SU-DHL-6 (cell line): ENCODE data around the gene UTRN.

Source experiments
- H2AFZ ChIP-seq: fragments of 200-600 bp; sonication (generic); 2 replicates; pipeline ENCODE4 v1.6.1; 2014; ENCODE audit warnings: low read depth, mild to moderate bottlenecking, moderate library complexity, mixed read lengths, antibody characterized with exemption, low read length; ENCODE audit not compliant: severe bottlenecking
- H3F3A ChIP-seq: fragments of 200-600 bp; shearing (Covaris generic); 2 replicates; pipeline ENCODE4 v1.6.0; 2016; ENCODE audit warnings: antibody characterized with exemption, mild to moderate bottlenecking; ENCODE audit not compliant: insufficient read depth
- H3K27ac ChIP-seq: fragments of 200-600 bp; sonication (generic); 2 replicates; pipeline ENCODE4 v1.5.1; 2016; ENCODE audit warnings: low read depth, mild to moderate bottlenecking, low read length, moderate library complexity, mixed read lengths
- H3K27me3 ChIP-seq: fragments of 200-600 bp; sonication (generic), shearing (Covaris generic); 2 replicates; pipeline ENCODE4 v1.6.0; 2014; ENCODE audit warnings: mild to moderate bottlenecking, low read length
- H3K36me3 ChIP-seq: fragments of 200-600 bp; sonication (generic); 2 replicates; pipeline ENCODE4 v1.6.1; 2014; ENCODE audit warnings: mild to moderate bottlenecking, low read length, mixed read lengths
- H3K4me2 ChIP-seq: fragments of 300-600, 200-600 bp; shearing (Covaris generic), sonication (generic); 2 replicates; pipeline ENCODE4 v1.6.0; 2014; ENCODE audit warnings: low read length, low read depth, mild to moderate bottlenecking; ENCODE audit not compliant: poor library complexity, severe bottlenecking
- H3K4me3 ChIP-seq: fragments of 200-600 bp; sonication (generic); 2 replicates; pipeline ENCODE4 v1.5.1; 2014; ENCODE audit warnings: antibody characterized with exemption, low read length, mild to moderate bottlenecking, mixed read lengths; ENCODE audit not compliant: insufficient read depth, poor library complexity, severe bottlenecking
- H3K79me2 ChIP-seq: fragments of 200-600 bp; sonication (generic); 2 replicates; pipeline ENCODE4 v1.6.1; 2014; ENCODE audit warnings: mild to moderate bottlenecking, low read length, moderate library complexity; ENCODE audit not compliant: insufficient read depth
- H3K9ac ChIP-seq: fragments of 200-600 bp; sonication (generic); 2 replicates; pipeline ENCODE4 v1.7.0; 2014; ENCODE audit warnings: mild to moderate bottlenecking, low read length
- H3K9me2 ChIP-seq: fragments of 200-600 bp; sonication (generic); replicated peaks from 2 replicates; pipeline ENCODE4 v1.6.1; 2014; ENCODE audit warnings: low read length; ENCODE audit not compliant: insufficient read depth
- H3K9me3 ChIP-seq: fragments of 200-600 bp; sonication (generic); 2 replicates; pipeline ENCODE4 v1.6.1; 2014; ENCODE audit warnings: low read length, mixed read lengths; ENCODE audit not compliant: insufficient read depth
- H4K20me1 ChIP-seq: fragments of 200-600 bp; sonication (generic); 2 replicates; pipeline ENCODE4 v1.6.1; 2014; ENCODE audit warnings: low read depth, mild to moderate bottlenecking, antibody characterized with exemption, low read length, moderate library complexity, mixed read lengths
- CTCF ChIP-seq: fragments of 200-600 bp; sonication (generic); IDR thresholded peaks from one replicate; pipeline ENCODE4 v1.5.1; 2017; ENCODE audit warnings: antibody characterized with exemption, mild to moderate bottlenecking, low read length, moderate library complexity; ENCODE audit not compliant: insufficient read depth, poor library complexity, severe bottlenecking
- EZH2phosphoT487 ChIP-seq: fragments of 200-600 bp; sonication (generic), shearing (Covaris generic); conservative IDR thresholded peaks from 2 replicates; pipeline ENCODE4 v1.6.1; 2018; ENCODE audit warnings: mild to moderate bottlenecking, antibody characterized with exemption, low read length, moderate library complexity, mixed read lengths

The UTRN gene

GRCh38 chr6:144330017-144330987 lies 45.2 kb downstream of the UTRN start:
- H3K4me3 ChIP-seq = no peak overlapping the region
- no peak overlapping the region for H3K9ac ChIP-seq
- H3K27me3 ChIP-seq = no peaks in the 10 kb centered on the region
- H3K9me3 ChIP-seq = no peaks in the 10 kb centered on the region
- H3K79me2 ChIP-seq = no peaks in the 10 kb centered on the region
- H3K9me2 ChIP-seq = no peaks in the 10 kb centered on the region
- H2AFZ ChIP-seq = no peak overlapping the region
- H3F3A ChIP-seq = no peaks in the 10 kb centered on the region
- no peaks in the 10 kb centered on the region for H3K36me3 ChIP-seq
- TF ChIP-seq CTCF = no peak
- no peak overlapping the region for H3K4me2 ChIP-seq
- no peaks in the 10 kb centered on the region for H4K20me1 ChIP-seq
- no peak overlapping the region for H3K27ac ChIP-seq

GRCh38 chr6:144331491-144331969 lies 46.4 kb downstream of the UTRN start:
- Histone ChIP-seq H3K4me3 (no peak overlapping the region), H3K36me3 (no peaks in the 10 kb centered on the region), H3K9ac (no peak overlapping the region), H3K27ac (no peak overlapping the region), H4K20me1 (no peaks in the 10 kb centered on the region), H3K9me2 (no peaks in the 10 kb centered on the region), H2AFZ (no peak overlapping the region), H3K79me2 (no peaks in the 10 kb centered on the region), H3F3A (no peaks in the 10 kb centered on the region), H3K4me2 (no peak overlapping the region), H3K9me3 (no peaks in the 10 kb centered on the region), H3K27me3 (no peaks in the 10 kb centered on the region)
- TF ChIP-seq CTCF = no peak
- no peak for TF ChIP-seq EZH2phosphoT487

- no peak for TF ChIP-seq CTCF
- no peak for TF ChIP-seq EZH2phosphoT487
- no peaks in the 10 kb centered on the region for H4K20me1 ChIP-seq
- H3K9ac ChIP-seq = no peak overlapping the region
- no peaks in the 10 kb centered on the region for H3K79me2 ChIP-seq
- H3F3A ChIP-seq = no peaks in the 10 kb centered on the region
- no peaks in the 10 kb centered on the region for H3K9me3 ChIP-seq
- H3K36me3 ChIP-seq = no peaks in the 10 kb centered on the region
- H2AFZ ChIP-seq = no peak overlapping the region
- no peaks in the 10 kb centered on the region for H3K27me3 ChIP-seq
- H3K4me3 ChIP-seq = no peak overlapping the region
- no peak overlapping the region for H3K4me2 ChIP-seq
- no peaks in the 10 kb centered on the region for H3K9me2 ChIP-seq
- no peak overlapping the region for H3K27ac ChIP-seq
These were observed 47.0 kb downstream of the UTRN start for GRCh38 chr6:144332177-144332576.
